GM18861 (cell line): Measurements from ENCODE around the gene CDK5RAP1.

Experiments
- ATAC-seq: cut with Tn5 transposase; IDR thresholded peaks from one replicate; pipeline ENCODE4 v1.9.1; 2021; ENCODE audit not compliant: unreplicated experiment

The CDK5RAP1 gene

GRCh38 chr20:33387177-33387576, 14.1 kb downstream of the CDK5RAP1 start:
- ATAC-seq: no peak

- ATAC-seq: no peak
These were observed 14.6 kb downstream of the CDK5RAP1 start for GRCh38 chr20:33386673-33387072.

GRCh38 chr20:33377366-33377765, 24.0 kb downstream of the CDK5RAP1 start:
- ATAC-seq: no peak

- no peak for ATAC-seq
These were observed 27.3 kb downstream of the CDK5RAP1 start for GRCh38 chr20:33373735-33374605.

GRCh38 chr20:33372993-33373441, 28.3 kb downstream of the CDK5RAP1 start:
- no peak for ATAC-seq

GRCh38 chr20:33370291-33370690, 31.0 kb downstream of the CDK5RAP1 start:
- no peak for ATAC-seq

- ATAC-seq: no peak
These were observed 38.4 kb downstream of the CDK5RAP1 start for GRCh38 chr20:33362898-33363297.

DNA sequence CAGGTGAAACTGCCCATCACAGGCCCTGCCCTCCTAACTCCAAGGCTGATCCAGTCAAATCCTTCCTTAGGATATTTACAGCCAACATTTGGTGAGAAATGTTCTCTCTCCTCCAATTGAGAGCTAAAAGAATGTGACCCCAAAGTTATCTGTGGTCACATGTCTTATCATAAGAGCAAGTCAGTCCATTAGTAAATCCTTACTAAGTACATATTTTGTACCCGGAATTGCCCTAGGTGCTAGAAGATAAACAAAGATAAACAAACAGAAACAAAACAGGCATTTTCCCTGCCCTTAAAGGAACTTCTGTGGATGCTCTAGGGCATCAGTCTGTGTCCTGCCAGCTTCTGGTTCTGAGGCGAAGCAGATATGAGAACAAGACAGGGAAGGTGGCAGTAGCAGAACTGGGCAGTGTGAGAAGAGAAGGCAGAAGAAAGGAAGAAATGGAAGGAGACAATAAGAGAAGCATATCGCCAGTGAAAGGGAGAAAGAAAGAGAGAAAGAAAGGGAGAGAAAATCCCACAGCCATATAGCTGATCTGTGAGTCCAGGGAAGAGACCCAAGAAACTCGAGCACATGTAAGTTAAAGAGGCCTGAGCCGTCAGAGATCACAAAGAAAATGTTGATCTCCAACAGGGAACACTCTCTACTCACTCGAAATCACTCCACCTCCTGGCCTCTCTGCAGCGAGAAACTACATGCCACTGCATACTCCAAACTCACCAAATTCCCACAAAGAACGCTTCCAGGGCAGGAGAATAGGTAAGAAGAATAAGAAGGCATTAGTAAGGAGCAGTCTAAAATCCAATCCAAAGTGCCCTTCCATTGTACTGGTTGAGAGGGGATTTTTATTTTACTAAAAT, 41.7 kb downstream of the CDK5RAP1 start:
- no peak for ATAC-seq

GRCh38 chr20:33353013-33353402, 48.3 kb downstream of the CDK5RAP1 start:
- no peak for ATAC-seq

DNA sequence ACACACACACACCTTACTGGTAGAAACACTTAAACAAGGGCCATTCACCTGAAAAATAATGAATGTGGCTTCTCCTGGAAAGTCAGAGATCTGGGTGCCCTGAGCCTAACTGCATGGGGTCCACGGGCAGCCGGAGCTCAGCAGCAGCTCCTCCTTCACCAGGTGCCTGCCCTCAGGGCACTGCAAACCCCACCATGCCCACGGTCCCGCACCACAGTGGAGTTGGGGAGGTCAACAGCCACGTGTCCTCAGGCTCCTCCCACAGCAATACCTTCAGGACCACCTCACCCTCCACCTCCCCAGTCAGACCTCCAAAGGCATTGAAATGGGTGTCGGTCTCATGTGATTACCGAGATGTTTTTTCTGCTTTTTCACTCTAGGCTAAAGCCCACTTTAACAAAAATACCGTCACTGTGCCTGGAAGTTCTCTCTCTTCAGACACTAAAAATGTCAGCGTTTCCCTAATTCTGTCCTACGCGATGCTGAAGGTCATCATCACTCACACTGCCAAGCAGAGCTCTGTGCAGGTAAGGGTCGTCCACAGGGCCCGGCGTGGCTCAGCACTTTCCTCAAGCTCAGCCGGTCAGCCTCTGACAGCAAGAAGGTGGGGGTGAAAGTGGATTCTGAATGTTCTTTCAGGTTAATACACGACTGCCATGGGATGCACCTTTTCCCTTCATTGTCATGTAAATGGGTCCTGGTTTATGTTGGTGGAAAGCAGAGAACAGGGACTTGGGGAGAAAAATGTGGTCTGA, 48.9 kb downstream of the CDK5RAP1 start:
- no peak for ATAC-seq

DNA sequence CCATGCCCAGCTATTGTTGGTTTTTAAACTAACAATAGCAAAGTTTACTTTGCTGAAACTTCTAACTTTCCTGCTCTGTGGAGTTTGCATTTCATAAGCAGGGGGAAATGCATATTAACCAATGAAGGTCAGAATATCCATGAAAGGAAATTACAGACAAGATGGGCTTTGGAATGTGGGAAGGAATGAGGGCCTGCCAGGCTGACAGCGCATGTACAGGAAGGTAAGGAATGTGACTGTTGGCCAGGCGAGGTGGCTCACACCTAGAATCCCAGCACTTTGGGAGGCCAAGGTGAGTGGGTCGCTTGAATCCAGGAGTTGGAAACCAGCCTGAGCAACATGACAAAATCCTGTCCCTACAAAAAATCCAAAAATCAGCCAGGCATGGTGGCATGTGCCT, 49.6 kb downstream of the CDK5RAP1 start:
- no peak for ATAC-seq

GRCh38 chr20:33349493-33349892, 51.8 kb downstream of the CDK5RAP1 start:
- no peak for ATAC-seq

DNA sequence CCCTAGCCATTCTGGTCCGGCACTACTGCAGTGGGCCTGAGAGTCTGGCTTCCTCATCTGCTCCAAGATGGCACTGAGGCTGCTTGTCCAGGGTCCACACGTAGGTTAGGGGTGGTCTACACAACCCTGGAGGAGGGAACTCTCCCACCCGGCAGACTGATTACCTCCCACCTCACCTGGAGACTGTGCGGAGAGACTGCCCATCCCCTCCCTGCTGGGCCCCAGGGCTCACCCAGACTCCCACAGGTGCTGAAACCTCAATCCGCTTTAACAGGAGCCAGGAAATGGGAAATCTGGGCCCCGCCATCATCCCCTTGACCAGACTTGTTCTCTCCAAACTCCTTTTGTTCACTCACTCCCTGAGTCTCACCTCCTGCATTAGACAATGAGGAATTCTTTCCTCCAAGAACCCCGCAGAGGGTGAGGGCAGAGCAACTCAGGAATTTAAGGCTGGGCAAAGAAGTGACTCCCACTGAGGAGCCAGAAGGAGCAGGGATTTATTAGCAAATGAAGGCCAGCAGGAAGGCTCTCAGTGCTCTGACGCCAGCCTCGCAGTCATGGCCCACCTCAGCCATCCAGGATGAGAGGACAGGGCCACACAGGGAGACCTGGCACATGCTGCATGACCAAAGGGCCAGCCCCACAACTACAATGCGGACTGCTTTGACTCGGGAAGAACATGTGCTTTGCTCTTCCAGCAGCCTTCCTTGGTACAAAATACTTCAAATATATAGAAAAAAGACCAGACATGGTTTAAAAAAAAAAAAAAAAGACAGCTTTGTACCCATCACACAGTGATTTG, 53.0 kb downstream of the CDK5RAP1 start:
- no peak for ATAC-seq

- ATAC-seq: no peak
These were observed 56.0 kb downstream of the CDK5RAP1 start for GRCh38 chr20:33345342-33345741.

DNA sequence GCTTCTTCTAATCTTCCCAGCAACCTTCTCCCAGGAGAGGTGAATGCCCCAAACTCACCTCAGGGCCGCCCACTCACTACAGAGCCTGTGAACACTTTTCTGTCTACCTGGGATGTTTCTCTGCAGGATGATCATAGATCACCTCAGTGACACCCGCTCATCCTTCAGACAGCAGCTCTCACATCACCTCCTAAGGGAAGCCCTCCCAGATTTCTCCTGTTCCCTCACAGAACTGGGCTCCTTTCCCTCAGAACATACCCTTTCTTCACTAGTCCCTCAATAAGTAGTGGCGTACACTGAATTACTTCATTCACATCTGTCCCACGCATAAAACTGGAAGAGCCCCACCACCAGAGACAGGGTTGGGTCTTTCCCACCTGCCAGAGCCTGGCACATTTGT, 57.8 kb downstream of the CDK5RAP1 start:
- no peak for ATAC-seq

- ATAC-seq: no peak
These were observed 61.7 kb downstream of the CDK5RAP1 start for GRCh38 chr20:33339515-33340058.

DNA sequence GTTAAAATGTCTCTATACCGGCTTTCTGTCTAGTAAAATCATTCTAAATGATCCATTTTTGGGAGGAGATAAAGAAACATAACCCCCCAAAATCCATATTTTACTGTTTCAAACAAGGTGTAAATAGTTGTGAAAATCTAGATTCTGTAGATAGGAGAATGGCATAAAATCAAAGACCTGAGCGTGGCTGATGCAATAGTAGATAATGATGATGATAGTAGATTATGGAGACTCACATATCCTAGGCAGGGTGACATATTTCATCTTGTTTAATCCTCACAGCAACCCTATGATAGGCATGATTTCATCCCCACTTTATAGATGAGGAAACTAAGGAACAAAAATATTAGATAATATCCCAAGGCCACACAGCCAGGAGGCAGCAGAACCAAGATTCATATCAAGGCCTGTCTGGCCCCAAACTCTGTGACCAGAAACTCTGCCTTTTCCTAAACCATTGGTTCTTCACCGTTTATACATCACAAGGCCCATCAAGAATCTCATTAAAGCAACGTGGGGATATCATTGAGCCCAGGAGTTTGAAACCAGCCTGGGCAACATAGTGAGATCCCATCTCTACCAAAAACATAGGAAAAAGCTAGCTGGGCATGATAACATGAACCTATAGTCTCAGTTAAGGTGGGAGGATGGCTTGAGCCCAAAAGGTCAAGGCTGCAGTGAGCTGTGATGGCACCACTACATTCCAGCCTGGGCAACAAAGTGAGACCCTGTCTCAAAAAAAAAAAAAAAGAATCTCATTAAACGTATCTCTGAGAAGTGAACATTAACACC, 62.7 kb downstream of the CDK5RAP1 start:
- no peak for ATAC-seq

GRCh38 chr20:33337531-33338165, 63.7 kb downstream of the CDK5RAP1 start:
- no peak for ATAC-seq

DNA sequence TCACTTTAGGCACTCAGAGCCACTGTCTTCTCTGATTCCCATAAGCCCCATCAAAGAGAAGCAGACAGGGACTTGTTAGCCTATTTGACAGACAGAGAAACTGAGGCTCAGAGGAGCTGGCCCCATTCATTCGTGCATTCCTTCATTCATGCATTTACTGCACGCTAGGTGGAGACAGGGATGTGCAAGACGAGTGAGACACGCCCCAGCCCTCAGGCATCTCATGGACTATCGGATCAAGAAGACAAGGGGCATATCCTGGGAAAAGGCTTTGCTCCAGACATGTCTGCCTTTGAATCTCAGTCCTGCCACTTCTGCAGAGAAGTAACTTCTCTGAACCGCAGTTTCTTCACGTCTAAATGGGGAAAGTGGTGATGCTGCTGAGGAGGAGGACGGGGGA, 64.2 kb downstream of the CDK5RAP1 start:
- no peak for ATAC-seq
